Glutamatergic neuron (in vitro differentiated cells): ENCODE results near the gene ABCC8. TPM values are rescaled to one million over a fixed set of nuclear protein-coding genes. Genes with fewer than 3 reads are reported as not detected.

Source experiments
- DNase-seq: peaks from one replicate; pipeline ENCODE4 v3.0.0; 2022
- H3K27ac Mint-ChIP-seq: one replicate; pipeline ENCODE4 v1.8.0; 2020; ENCODE audit warnings: mild to moderate bottlenecking, mixed read lengths, inconsistent platforms; ENCODE audit not compliant: unreplicated experiment
- H3K27me3 Mint-ChIP-seq: one replicate; pipeline ENCODE4 v1.8.0; 2020; ENCODE audit warnings: mild to moderate bottlenecking, moderate library complexity, mixed read lengths, inconsistent platforms; ENCODE audit not compliant: unreplicated experiment
- H3K36me3 Mint-ChIP-seq: one replicate; pipeline ENCODE4 v1.8.0; 2020; ENCODE audit warnings: mild to moderate bottlenecking, mixed read lengths, inconsistent platforms; ENCODE audit not compliant: unreplicated experiment
- H3K4me1 Mint-ChIP-seq: one replicate; pipeline ENCODE4 v1.8.0; 2020; ENCODE audit warnings: mild to moderate bottlenecking, low read depth, mixed read lengths, inconsistent platforms; ENCODE audit not compliant: unreplicated experiment
- H3K4me3 Mint-ChIP-seq: one replicate; pipeline ENCODE4 v1.8.0; 2020; ENCODE audit warnings: mild to moderate bottlenecking, mixed read lengths, inconsistent platforms; ENCODE audit not compliant: unreplicated experiment
- H3K9me3 Mint-ChIP-seq: one replicate; pipeline ENCODE4 v1.8.0; 2020; ENCODE audit warnings: mild to moderate bottlenecking, moderate library complexity, mixed read lengths, inconsistent platforms; ENCODE audit not compliant: unreplicated experiment
- total RNA-seq: library from RNA; stranded (reverse); fragmentation: NEBNext Ultra II Directional; extraction: Animal tissue kit (Norgen Biotek cat#: 25700); gene quantifications from one replicate; pipeline ENCODE4 v1.2.1, GENCODE V29; 2021; ENCODE audit not compliant: unreplicated experiment
- TF ChIP-seq, protein P1 (sequence below): fragments of 200-600 bp; sonication (generic); IDR thresholded peaks from one replicate; pipeline ENCODE4 v1.5.0; 2021; ENCODE audit not compliant: partially characterized antibody, unreplicated experiment

ABCC8 gene
- total RNA-seq, 1 donor from 2014 or later, result 5.7 TPM

GRCh38 chr11:17460406-17460805 is 16.2 kb downstream of the ABCC8 start:
- DNase-seq, result no peak
- H3K9me3 Mint-ChIP-seq, result peaks cover 6% of the 10 kb centered on the region
- TF ChIP-seq, protein P1, sequence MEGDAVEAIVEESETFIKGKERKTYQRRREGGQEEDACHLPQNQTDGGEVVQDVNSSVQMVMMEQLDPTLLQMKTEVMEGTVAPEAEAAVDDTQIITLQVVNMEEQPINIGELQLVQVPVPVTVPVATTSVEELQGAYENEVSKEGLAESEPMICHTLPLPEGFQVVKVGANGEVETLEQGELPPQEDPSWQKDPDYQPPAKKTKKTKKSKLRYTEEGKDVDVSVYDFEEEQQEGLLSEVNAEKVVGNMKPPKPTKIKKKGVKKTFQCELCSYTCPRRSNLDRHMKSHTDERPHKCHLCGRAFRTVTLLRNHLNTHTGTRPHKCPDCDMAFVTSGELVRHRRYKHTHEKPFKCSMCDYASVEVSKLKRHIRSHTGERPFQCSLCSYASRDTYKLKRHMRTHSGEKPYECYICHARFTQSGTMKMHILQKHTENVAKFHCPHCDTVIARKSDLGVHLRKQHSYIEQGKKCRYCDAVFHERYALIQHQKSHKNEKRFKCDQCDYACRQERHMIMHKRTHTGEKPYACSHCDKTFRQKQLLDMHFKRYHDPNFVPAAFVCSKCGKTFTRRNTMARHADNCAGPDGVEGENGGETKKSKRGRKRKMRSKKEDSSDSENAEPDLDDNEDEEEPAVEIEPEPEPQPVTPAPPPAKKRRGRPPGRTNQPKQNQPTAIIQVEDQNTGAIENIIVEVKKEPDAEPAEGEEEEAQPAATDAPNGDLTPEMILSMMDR, result no peak
- H3K4me1 Mint-ChIP-seq, result peaks cover 4% of the 10 kb centered on the region
- no peaks in the 10 kb centered on the region for H3K36me3 Mint-ChIP-seq
- H3K4me3 Mint-ChIP-seq, result no peak overlapping the region
- no peak overlapping the region for H3K27ac Mint-ChIP-seq
- H3K27me3 Mint-ChIP-seq, result peaks cover 4% of the 10 kb centered on the region

DNA sequence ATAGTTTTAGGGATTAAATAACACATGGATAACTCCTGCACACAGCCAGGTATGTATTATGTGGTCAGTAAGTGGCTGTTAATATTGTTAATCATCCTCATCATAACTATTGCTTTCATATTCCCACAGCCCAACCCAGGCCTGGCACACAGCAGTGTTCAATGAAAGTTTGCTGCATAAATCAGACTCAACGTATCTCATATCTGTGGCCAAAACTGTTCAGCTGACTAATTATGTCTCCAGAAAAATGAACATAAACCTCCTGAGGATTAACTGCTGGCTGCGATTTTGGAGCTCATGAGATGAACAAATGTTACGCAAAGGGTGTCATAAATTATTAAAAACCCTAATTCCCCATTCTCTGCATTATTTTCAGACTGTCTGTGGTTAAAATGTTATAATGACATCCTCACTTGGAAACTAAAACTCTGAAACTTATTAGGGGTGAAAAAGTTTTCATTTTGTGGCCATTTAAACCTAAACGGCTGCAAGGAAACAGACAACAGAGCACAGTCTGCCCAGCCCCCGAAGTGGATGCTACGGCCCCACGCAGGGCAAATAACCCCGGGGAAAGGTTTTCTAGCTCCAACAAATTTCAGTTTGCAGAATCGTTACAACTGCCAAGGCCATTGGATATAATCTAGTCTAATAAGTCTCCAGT is 17.3 kb downstream of the ABCC8 start:
- peaks cover 4% of the 10 kb centered on the region for H3K4me1 Mint-ChIP-seq
- H3K4me3 Mint-ChIP-seq, result no peak overlapping the region
- TF ChIP-seq, protein P1, result no peak
- H3K27me3 Mint-ChIP-seq, result peaks cover 4% of the 10 kb centered on the region
- H3K27ac Mint-ChIP-seq, result no peak overlapping the region
- DNase-seq, result no peak
- H3K9me3 Mint-ChIP-seq, result peaks cover 6% of the 10 kb centered on the region
- H3K36me3 Mint-ChIP-seq, result no peaks in the 10 kb centered on the region

DNA sequence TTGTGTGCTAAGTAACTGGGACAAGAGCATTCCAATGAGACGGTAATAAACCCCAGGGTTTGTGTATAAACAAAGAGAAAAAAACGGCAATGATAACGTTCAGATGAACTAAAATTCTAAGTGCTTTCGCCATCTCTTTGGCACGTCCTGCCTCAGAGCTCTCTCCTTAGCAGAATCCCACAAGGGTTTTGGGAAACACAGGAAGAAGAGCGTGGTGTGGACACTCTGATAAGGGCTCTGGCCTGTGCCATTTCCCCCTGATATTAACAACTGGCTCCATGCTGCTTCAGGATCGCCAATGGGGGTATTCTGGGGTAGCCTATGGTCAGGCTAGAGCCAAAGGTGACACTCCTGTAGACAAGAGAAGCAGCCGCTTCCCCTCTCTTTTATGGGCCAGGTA is 18.4 kb downstream of the ABCC8 start:
- H3K27ac Mint-ChIP-seq, result no peak overlapping the region
- DNase-seq, result no peak
- peaks cover 4% of the 10 kb centered on the region for H3K4me1 Mint-ChIP-seq
- H3K4me3 Mint-ChIP-seq, result no peak overlapping the region
- H3K27me3 Mint-ChIP-seq, result peaks cover 4% of the 10 kb centered on the region
- peaks cover 6% of the 10 kb centered on the region for H3K9me3 Mint-ChIP-seq
- TF ChIP-seq, protein P1, result no peak
- no peaks in the 10 kb centered on the region for H3K36me3 Mint-ChIP-seq

GRCh38 chr11:17457396-17458173 is 19.1 kb downstream of the ABCC8 start:
- no peak overlapping the region for H3K4me3 Mint-ChIP-seq
- peaks cover 4% of the 10 kb centered on the region for H3K27me3 Mint-ChIP-seq
- H3K9me3 Mint-ChIP-seq, result peaks cover 6% of the 10 kb centered on the region
- no peak for DNase-seq
- H3K36me3 Mint-ChIP-seq, result no peaks in the 10 kb centered on the region
- peaks cover 4% of the 10 kb centered on the region for H3K4me1 Mint-ChIP-seq
- H3K27ac Mint-ChIP-seq, result no peak overlapping the region
- TF ChIP-seq, protein P1, result no peak

GRCh38 chr11:17452668-17453067 is 24.0 kb downstream of the ABCC8 start:
- no peaks in the 10 kb centered on the region for H3K4me1 Mint-ChIP-seq
- no peak overlapping the region for H3K27ac Mint-ChIP-seq
- TF ChIP-seq, protein P1, result no peak
- no peak overlapping the region for H3K4me3 Mint-ChIP-seq
- H3K36me3 Mint-ChIP-seq, result no peaks in the 10 kb centered on the region
- H3K27me3 Mint-ChIP-seq, result no peaks in the 10 kb centered on the region
- no peaks in the 10 kb centered on the region for H3K9me3 Mint-ChIP-seq
- DNase-seq, result no peak
